CD4-positive, alpha-beta T cell (primary cell): ENCODE measurements around the gene PALM. TPM values are rescaled to one million over a fixed set of nuclear protein-coding genes. Genes with fewer than 3 reads are reported as not detected.
A peak's percentile ranks its signal among the peaks of the same experiment; 100 is the strongest.

ENCODE experiments used
- ATAC-seq: fragments of 200-7000 bp; cut with Tn5 transposase; one replicate; pipeline ENCODE4 v1.10.0; 2022; ENCODE audit warnings: mild to moderate bottlenecking; ENCODE audit not compliant: poor library complexity
- CTCF ChIA-PET: fragments of 350-600 bp; sonication (Branson Sonifier 250); formaldehyde crosslinking; loops from one replicate; lab custom pipeline; 2021; ENCODE audit warnings: antibody characterized with exemption, inconsistent platforms; lab: Charles Lee
- POLR2A ChIA-PET: fragments of 350-600 bp; sonication (Branson Sonifier 250); formaldehyde crosslinking; loops from one replicate; lab custom pipeline; 2021; ENCODE audit warnings: antibody characterized with exemption, inconsistent platforms; lab: Charles Lee
- DNase-seq, 14 experiments: peaks; one replicate each; pipeline ENCODE4 v3.0.0-alpha.2; 2013 to 2020; ENCODE audit warnings: mixed read lengths in 2 of 14
- H3K27ac ChIP-seq, 2 donors: one replicate each; pipeline versions ENCODE4 v1.5.1 to v1.7.0; 2013; ENCODE audit warnings: low read length in 2 of 2, low read depth in 1 of 2, mild to moderate bottlenecking in 1 of 2
- H3K27me3 ChIP-seq, 2 experiments: 1 replicate in 1 of 2; 2 replicates in 1 of 2; pipeline versions ENCODE4 v1.6.1 to v1.7.0; 2013; ENCODE audit warnings: low read length in 2 of 2, control low read depth in 1 of 2, mild to moderate bottlenecking in 1 of 2, moderate library complexity in 1 of 2; ENCODE audit not compliant: insufficient read depth in 2 of 2, control insufficient read depth in 1 of 2
- H3K36me3 ChIP-seq: one replicate; pipeline ENCODE4 v1.6.1; 2013; ENCODE audit warnings: low read length, control low read depth; ENCODE audit not compliant: insufficient read depth
- H3K4me1 ChIP-seq: one replicate; pipeline ENCODE4 v1.6.1; 2013; ENCODE audit warnings: low read length, control low read depth; ENCODE audit not compliant: insufficient read depth
- H3K4me3 ChIP-seq: one replicate; pipeline ENCODE4 v1.5.1; 2013; ENCODE audit warnings: mild to moderate bottlenecking, low read length, moderate library complexity
- H3K9me3 ChIP-seq, 2 experiments: 1 replicate in 1 of 2; 2 replicates in 1 of 2; pipeline versions ENCODE4 v1.6.1 to v1.7.0; 2013; ENCODE audit warnings: low read length in 2 of 2, mild to moderate bottlenecking in 2 of 2, control low read depth in 1 of 2, moderate library complexity in 1 of 2; ENCODE audit not compliant: control insufficient read depth in 1 of 2, insufficient read depth in 1 of 2
- H3K27ac Mint-ChIP-seq: one replicate; pipeline ENCODE4 v1.8.0; 2020; ENCODE audit warnings: mixed read lengths
- H3K27me3 Mint-ChIP-seq: one replicate; pipeline ENCODE4 v1.8.0; 2021; ENCODE audit warnings: mixed read lengths
- H3K36me3 Mint-ChIP-seq: one replicate; pipeline ENCODE4 v1.8.0; 2021; ENCODE audit warnings: low read depth, mixed read lengths
- H3K4me1 Mint-ChIP-seq: one replicate; pipeline ENCODE4 v1.8.0; 2021; ENCODE audit warnings: low read depth, mixed read lengths
- H3K4me3 Mint-ChIP-seq: one replicate; pipeline ENCODE4 v1.8.0; 2020; ENCODE audit warnings: mild to moderate bottlenecking, mixed read lengths
- H3K9me3 Mint-ChIP-seq: one replicate; pipeline ENCODE4 v1.8.0; 2020; ENCODE audit warnings: mixed read lengths
- CTCF ChIP-seq: fragments of 200-600 bp; IDR thresholded peaks from one replicate; pipeline ENCODE4 v1.8.0; 2022; ENCODE audit warnings: antibody characterized with exemption, mild to moderate bottlenecking
- intact Hi-C, 2 experiments: fragments of 100-400 bp; cut with DNase I in 1 of 2; cut with micrococcal nuclease in 1 of 2; formaldehyde crosslinking; loops; one replicate each; pipeline versions ENCODE4 v1.15.1 to v1.9.0; 2023 to 2025; cut with DNase I, micrococcal nuclease
- total RNA-seq, 174 experiments: library from RNA in 2 of 174; stranded (reverse) in 2 of 174; gene quantifications; one replicate each; pipeline ENCODE4 v1.2.3 and lab custom pipeline; 2021 to 2026

Gene PALM
- total RNA-seq, 2 experiments from 2014 or later, result not detected

DNA sequence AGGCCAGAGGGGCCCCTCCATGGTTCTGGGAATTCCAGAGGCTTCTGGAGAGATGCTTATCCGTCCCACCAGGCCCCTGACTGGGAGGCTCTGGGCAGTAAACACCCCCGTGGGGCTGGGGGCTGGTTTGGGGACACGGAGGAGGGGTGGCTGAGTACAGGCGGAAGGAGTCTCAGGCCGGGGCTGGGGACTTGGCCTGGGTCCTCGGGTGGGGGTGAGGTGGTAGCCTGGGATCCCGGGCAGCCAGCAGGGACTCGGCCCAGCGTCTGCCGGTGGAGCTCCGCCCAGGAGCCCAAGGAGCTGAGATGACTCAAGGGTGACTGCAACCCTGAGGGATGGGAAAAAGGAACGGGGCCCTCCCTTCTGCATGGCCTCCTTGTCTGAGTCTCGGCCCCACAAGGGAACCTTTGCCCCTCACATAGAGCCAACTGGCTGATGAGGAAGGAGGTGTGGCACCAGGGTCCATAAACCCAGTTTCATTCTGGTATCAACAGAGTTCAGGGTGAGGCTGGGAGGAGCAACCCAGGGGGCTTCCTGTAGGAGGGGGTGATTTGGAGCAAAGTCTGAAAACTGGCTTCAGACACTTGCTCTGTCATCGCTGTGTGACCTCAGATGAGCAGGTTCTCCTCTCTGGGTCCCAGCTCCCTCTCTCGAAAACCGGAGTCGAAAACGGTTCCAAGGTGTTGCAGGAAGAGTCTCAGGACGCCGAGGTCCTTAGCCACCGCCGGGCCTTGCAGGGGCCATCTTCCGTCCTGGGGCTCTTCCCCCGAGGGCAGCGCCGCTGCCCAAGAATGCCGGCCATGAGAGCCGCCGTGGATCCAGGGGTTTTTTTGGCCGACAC lies 43.0 kb downstream of the PALM start:
- Mint-ChIP-seq H3K36me3 (no peaks in the 10 kb centered on the region), H3K4me3 (no peak overlapping the region), H3K4me1 (no peaks in the 10 kb centered on the region), H3K27ac (no peak overlapping the region), H3K9me3 (no peaks in the 10 kb centered on the region), H3K27me3 (no peaks in the 10 kb centered on the region)
- H3K4me3 ChIP-seq, result no peak overlapping the region
- peaks cover 0 to 4% of the 10 kb centered on the region in 2 experiments for H3K27me3 ChIP-seq
- TF ChIP-seq CTCF, result no peak
- CTCF ChIA-PET, result no interaction called here
- no peaks in the 10 kb centered on the region for H3K4me1 ChIP-seq
- H3K27ac ChIP-seq, result no peak overlapping the region
- POLR2A ChIA-PET, result no interaction called here
- ATAC-seq (no peak), DNase-seq (peak in 2 of 14 experiments; percentile 27 to 52)
- intact Hi-C loops, result no loop called here
- no peaks in the 10 kb centered on the region for H3K36me3 ChIP-seq
- peaks cover 10 to 21% of the 10 kb centered on the region in 2 experiments for H3K9me3 ChIP-seq

- Histone ChIP-seq H3K36me3 (no peaks in the 10 kb centered on the region), H3K9me3 (peaks cover 4 to 21% of the 10 kb centered on the region in 2 experiments), H3K4me1 (no peaks in the 10 kb centered on the region), H3K27ac (no peak overlapping the region), H3K4me3 (no peak overlapping the region), H3K27me3 (peaks cover 0 to 4% of the 10 kb centered on the region in 2 experiments)
- Mint-ChIP-seq H3K4me1 (no peaks in the 10 kb centered on the region), H3K27me3 (no peaks in the 10 kb centered on the region), H3K9me3 (no peaks in the 10 kb centered on the region), H3K4me3 (no peak overlapping the region), H3K27ac (no peak overlapping the region), H3K36me3 (no peaks in the 10 kb centered on the region)
- no peak for TF ChIP-seq CTCF
- ChIA-PET CTCF (no interaction called here), POLR2A (no interaction called here)
- intact Hi-C loops, result no loop called here
- ATAC-seq (no peak), DNase-seq (peak in 2 of 14 experiments; percentile 51 to 65)
Observed at GRCh38 chr19:752652-753517, 44.1 kb downstream of the PALM start.

GRCh38 chr19:754530-754929 lies 45.8 kb downstream of the PALM start:
- DNase-seq, result no peak
- ChIA-PET CTCF (no interaction called here), POLR2A (no interaction called here)
- no peaks in the 10 kb centered on the region for H3K36me3 Mint-ChIP-seq
- no peak overlapping the region for H3K4me3 Mint-ChIP-seq
- Histone ChIP-seq H3K36me3 (no peaks in the 10 kb centered on the region), H3K4me1 (no peaks in the 10 kb centered on the region), H3K9me3 (peaks cover 5 to 30% of the 10 kb centered on the region in 2 experiments), H3K4me3 (no peak overlapping the region), H3K27me3 (peaks cover 0 to 4% of the 10 kb centered on the region in 2 experiments), H3K27ac (no peak overlapping the region)
- H3K27ac Mint-ChIP-seq, result no peak overlapping the region
- peaks cover under 1% of the 10 kb centered on the region for H3K9me3 Mint-ChIP-seq
- no peaks in the 10 kb centered on the region for H3K27me3 Mint-ChIP-seq
- no peaks in the 10 kb centered on the region for H3K4me1 Mint-ChIP-seq
- ATAC-seq, result no peak
- intact Hi-C loops, result no loop called here
- no peak for TF ChIP-seq CTCF
